Neural cell (in vitro differentiated cells): ENCODE results near the gene DSCAML1.

Source experiments
- CTCF ChIP-seq: fragments of 450-650 bp; IDR thresholded peaks from 2 replicates; pipeline ENCODE4 v1.5.1; 2014; ENCODE audit warnings: antibody characterized with exemption, mild to moderate bottlenecking, moderate library complexity; ENCODE audit not compliant: poor library complexity, severe bottlenecking
- EZH2 ChIP-seq: fragments of 200-600, 300-800 bp; shearing (Covaris generic), sonication (generic); IDR thresholded peaks from 2 replicates; pipeline ENCODE4 v1.6.1; 2014; ENCODE audit warnings: antibody characterized with exemption, low read length, borderline replicate concordance, mild to moderate bottlenecking; ENCODE audit not compliant: insufficient read depth, poor library complexity, severe bottlenecking
- POLR2AphosphoS5 ChIP-seq: IDR thresholded peaks from 2 replicates; pipeline ENCODE4 v1.6.1; 2012
- RAD21 ChIP-seq: fragments of 450-650 bp; conservative IDR thresholded peaks from 2 replicates; pipeline ENCODE4 v1.6.1; 2014; ENCODE audit warnings: antibody characterized with exemption, mild to moderate bottlenecking, moderate library complexity

DNA sequence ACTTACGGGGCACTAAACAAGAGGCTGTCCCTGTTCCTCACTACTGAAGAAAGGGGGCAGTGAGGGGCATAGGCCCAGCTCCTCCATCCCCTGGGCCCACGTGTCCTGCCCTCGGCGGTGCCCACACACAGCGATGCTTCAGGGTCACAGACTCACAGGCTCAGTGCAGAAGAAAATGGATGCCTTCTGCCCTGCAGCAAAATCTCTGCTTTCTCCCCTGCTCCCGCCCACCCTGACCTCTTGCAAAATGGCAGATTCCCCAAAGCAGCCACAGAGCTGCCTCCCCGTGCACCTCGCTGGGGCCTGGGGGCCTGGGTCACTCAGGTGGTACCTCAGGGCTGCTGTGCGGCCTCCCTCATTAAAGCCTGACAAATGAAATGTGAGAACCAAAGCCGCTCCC, 204.0 kb downstream of the DSCAML1 start:
- TF ChIP-seq CTCF (no peak), RAD21 (no peak), EZH2 (no peak), POLR2AphosphoS5 (no peak)
